IPS-18a (cell line): ENCODE measurements around the gene TECR.
"Not testable (repeated sequence)": the region's sequence is repeated elsewhere in the genome, so short reads cannot be mapped to it uniquely, and the experiment has no call there.

Source experiments
- H3K27ac ChIP-seq: one replicate; pipeline ENCODE4 v1.5.1; 2013; ENCODE audit warnings: low read length
- H3K27me3 ChIP-seq: one replicate; pipeline ENCODE4 v1.6.1; 2013; ENCODE audit warnings: mild to moderate bottlenecking, low read length; ENCODE audit not compliant: control insufficient read depth, insufficient read depth
- H3K36me3 ChIP-seq: one replicate; pipeline ENCODE4 v1.6.1; 2013; ENCODE audit warnings: low read depth, low read length; ENCODE audit not compliant: control insufficient read depth
- H3K4me1 ChIP-seq: one replicate; pipeline ENCODE4 v1.6.1; 2013; ENCODE audit warnings: low read depth, low read length; ENCODE audit not compliant: control insufficient read depth
- H3K4me3 ChIP-seq: one replicate; pipeline ENCODE4 v1.5.1; 2013; ENCODE audit warnings: low read length
- H3K9ac ChIP-seq: one replicate; pipeline ENCODE4 v1.6.1; 2013; ENCODE audit warnings: mild to moderate bottlenecking, low read length, moderate library complexity
- H3K9me3 ChIP-seq: one replicate; pipeline ENCODE4 v1.6.1; 2013; ENCODE audit warnings: low read depth, low read length; ENCODE audit not compliant: control insufficient read depth

TECR gene

GRCh38 chr19:14559916-14560775 is 30.8 kb downstream of the TECR start:
- Histone ChIP-seq H3K36me3 (peaks cover 2% of the 10 kb centered on the region), H3K4me1 (peaks cover 22% of the 10 kb centered on the region), H3K27me3 (no peaks in the 10 kb centered on the region), H3K9me3 (no peaks in the 10 kb centered on the region), H3K9ac (no peak overlapping the region), H3K27ac (no peak overlapping the region), H3K4me3 (no peak overlapping the region)

DNA sequence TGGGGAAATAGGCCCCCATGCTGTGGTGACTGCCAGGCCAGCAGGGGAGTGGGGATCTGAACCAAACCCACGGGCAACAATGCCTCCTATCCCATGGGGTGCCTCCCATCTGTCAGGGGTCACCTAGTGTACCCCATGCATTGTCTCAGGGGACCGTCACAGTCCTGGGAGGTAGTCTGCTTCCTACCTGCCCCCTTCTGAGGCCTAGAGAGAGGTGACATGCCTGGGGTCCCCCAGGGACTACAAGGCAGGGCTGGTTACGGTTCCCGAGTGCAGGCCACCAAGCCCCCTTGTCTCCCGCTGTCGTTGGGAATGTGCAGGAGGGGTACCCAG is 31.3 kb downstream of the TECR start:
- Histone ChIP-seq H3K9me3 (no peaks in the 10 kb centered on the region), H3K27ac (no peak overlapping the region), H3K27me3 (no peaks in the 10 kb centered on the region), H3K4me1 (peaks cover 22% of the 10 kb centered on the region), H3K4me3 (no peak overlapping the region), H3K9ac (no peak overlapping the region), H3K36me3 (peaks cover 5% of the 10 kb centered on the region)

GRCh38 chr19:14561249-14561648 is 31.9 kb downstream of the TECR start:
- Histone ChIP-seq H3K27ac (no peak overlapping the region), H3K36me3 (peaks cover 5% of the 10 kb centered on the region), H3K4me3 (no peak overlapping the region), H3K9me3 (no peaks in the 10 kb centered on the region), H3K4me1 (peaks cover 22% of the 10 kb centered on the region), H3K27me3 (no peaks in the 10 kb centered on the region), H3K9ac (no peak overlapping the region)

DNA sequence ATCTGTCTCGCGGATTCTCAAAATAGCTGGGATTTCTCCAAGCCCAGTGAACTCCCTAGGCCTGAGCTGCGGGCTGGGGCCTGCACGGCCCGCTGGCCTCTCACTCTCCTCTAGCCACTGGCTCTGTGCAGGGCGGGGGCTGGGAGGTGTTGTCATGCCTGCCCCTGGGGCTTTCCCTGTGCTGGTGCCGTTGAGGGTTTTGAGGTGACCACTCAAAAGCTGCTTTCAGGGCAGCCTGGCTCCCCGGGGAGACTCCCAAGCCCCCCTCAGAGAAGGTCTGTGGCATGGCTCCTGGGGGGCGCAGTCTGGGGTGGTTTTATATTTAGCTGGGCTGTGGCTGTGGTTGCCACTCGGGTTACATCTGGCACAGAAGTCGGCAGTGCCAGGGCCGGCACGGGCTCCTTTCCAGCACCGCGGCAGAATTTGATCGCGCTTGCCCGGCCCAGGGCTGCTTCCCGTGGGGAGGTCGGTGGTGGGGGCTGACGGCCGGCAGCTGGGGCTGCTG is 32.5 kb downstream of the TECR start:
- no peak overlapping the region for H3K27ac ChIP-seq
- H3K4me1 ChIP-seq, result peaks cover 22% of the 10 kb centered on the region
- no peaks in the 10 kb centered on the region for H3K9me3 ChIP-seq
- H3K36me3 ChIP-seq, result peaks cover 5% of the 10 kb centered on the region
- H3K27me3 ChIP-seq, result no peaks in the 10 kb centered on the region
- no peak overlapping the region for H3K9ac ChIP-seq
- H3K4me3 ChIP-seq, result no peak overlapping the region

- peaks cover 5% of the 10 kb centered on the region for H3K36me3 ChIP-seq
- no peak overlapping the region for H3K4me3 ChIP-seq
- H3K9me3 ChIP-seq, result no peaks in the 10 kb centered on the region
- no peak overlapping the region for H3K9ac ChIP-seq
- H3K27me3 ChIP-seq, result no peaks in the 10 kb centered on the region
- H3K27ac ChIP-seq, result no peak overlapping the region
- H3K4me1 ChIP-seq, result peaks cover 22% of the 10 kb centered on the region
Observed at GRCh38 chr19:14562660-14563589, 33.5 kb downstream of the TECR start.

DNA sequence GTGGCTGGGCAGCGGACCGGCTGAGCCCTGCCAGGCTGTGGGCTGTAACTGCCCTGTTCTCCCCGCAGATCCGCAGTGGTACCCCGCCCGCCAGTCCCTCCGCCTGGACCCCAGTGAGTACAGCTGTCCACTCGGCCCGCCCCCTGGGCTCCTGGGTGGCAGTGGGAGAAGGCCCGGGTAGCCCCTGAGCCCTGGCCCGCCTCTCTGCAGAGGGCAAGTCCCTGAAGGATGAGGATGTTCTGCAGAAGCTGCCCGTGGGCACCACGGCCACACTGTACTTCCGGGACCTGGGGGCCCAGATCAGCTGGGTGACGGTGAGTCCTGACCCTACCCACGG is 34.2 kb downstream of the TECR start:
- H3K27me3 ChIP-seq, result no peaks in the 10 kb centered on the region
- H3K9ac ChIP-seq, result no peak overlapping the region
- no peak overlapping the region for H3K27ac ChIP-seq
- H3K36me3 ChIP-seq, result peaks cover 5% of the 10 kb centered on the region
- no peaks in the 10 kb centered on the region for H3K9me3 ChIP-seq
- no peak overlapping the region for H3K4me3 ChIP-seq
- peaks cover 22% of the 10 kb centered on the region for H3K4me1 ChIP-seq

DNA sequence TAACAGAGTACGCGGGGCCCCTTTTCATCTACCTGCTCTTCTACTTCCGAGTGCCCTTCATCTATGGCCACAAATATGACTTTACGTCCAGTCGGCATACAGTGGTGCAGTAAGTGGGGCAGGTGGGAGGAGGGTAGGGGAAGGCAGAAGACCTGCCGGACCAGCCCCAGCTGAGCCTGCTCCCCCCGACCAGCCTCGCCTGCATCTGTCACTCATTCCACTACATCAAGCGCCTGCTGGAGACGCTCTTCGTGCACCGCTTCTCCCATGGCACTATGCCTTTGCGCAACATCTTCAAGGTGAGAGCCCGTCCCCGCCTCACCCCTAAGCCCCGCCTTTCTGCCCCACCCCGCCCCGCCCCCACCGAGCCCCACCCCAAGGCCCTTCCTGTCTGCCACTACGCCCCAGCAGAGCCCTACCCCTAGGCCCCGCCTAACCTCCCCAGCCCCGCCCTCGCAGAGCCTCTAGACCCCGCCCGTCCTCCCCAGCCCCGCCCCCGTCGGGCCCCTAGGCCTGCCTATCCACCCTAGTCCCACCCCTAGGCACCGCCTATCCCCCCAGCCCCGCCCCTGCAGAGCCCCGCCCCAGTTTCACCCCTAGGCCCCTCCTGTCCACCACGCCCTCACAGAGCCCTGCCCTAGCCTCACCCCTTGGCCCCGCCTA is 34.7 kb downstream of the TECR start:
- H3K4me1 ChIP-seq, result peaks cover 22% of the 10 kb centered on the region

DNA sequence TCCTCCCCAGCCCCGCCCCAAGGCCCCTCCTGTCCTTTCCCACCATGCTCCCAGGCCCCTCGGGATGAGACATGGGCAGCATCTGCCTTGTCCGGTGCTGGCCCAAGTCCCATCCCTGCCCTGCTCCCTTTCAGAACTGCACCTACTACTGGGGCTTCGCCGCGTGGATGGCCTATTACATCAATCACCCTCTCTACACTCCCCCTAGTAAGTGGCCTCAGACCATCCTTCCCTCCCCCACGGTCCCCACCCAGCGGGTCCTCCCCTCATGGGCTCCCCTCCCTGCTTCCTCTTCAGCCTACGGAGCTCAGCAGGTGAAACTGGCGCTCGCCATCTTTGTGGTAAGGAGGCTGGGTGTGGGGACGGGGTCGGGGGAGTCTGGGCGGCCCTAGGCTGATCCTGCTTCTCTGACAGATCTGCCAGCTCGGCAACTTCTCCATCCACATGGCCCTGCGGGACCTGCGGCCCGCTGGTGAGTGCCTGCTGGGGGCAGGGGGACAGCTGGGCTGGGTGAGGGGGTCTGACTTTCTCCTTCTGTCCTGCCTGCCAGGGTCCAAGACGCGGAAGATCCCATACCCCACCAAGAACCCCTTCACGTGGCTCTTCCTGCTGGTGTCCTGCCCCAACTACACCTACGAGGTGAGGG is 35.4 kb downstream of the TECR start:
- not testable (repeated sequence) for H3K4me3 ChIP-seq, H3K9ac ChIP-seq, H3K9me3 ChIP-seq, H3K27ac ChIP-seq, H3K36me3 ChIP-seq, H3K27me3 ChIP-seq
- H3K4me1 ChIP-seq, result peaks cover 22% of the 10 kb centered on the region

More for the DNA sequence above, 34.7 kb downstream of the TECR start:
- H3K27ac ChIP-seq, result no peak overlapping the region
- no peaks in the 10 kb centered on the region for H3K9me3 ChIP-seq
- H3K4me3 ChIP-seq, result no peak overlapping the region
- H3K9ac ChIP-seq, result no peak overlapping the region
- no peaks in the 10 kb centered on the region for H3K27me3 ChIP-seq
- peaks cover 5% of the 10 kb centered on the region for H3K36me3 ChIP-seq

GRCh38 chr19:14565298-14565679 is 35.9 kb downstream of the TECR start:
- peaks cover 22% of the 10 kb centered on the region for H3K4me1 ChIP-seq
- H3K36me3 ChIP-seq, result peaks cover 5% of the 10 kb centered on the region
- no peaks in the 10 kb centered on the region for H3K9me3 ChIP-seq
- H3K27ac ChIP-seq, result no peak overlapping the region
- no peaks in the 10 kb centered on the region for H3K27me3 ChIP-seq
- H3K9ac ChIP-seq, result no peak overlapping the region
- H3K4me3 ChIP-seq, result no peak overlapping the region

DNA sequence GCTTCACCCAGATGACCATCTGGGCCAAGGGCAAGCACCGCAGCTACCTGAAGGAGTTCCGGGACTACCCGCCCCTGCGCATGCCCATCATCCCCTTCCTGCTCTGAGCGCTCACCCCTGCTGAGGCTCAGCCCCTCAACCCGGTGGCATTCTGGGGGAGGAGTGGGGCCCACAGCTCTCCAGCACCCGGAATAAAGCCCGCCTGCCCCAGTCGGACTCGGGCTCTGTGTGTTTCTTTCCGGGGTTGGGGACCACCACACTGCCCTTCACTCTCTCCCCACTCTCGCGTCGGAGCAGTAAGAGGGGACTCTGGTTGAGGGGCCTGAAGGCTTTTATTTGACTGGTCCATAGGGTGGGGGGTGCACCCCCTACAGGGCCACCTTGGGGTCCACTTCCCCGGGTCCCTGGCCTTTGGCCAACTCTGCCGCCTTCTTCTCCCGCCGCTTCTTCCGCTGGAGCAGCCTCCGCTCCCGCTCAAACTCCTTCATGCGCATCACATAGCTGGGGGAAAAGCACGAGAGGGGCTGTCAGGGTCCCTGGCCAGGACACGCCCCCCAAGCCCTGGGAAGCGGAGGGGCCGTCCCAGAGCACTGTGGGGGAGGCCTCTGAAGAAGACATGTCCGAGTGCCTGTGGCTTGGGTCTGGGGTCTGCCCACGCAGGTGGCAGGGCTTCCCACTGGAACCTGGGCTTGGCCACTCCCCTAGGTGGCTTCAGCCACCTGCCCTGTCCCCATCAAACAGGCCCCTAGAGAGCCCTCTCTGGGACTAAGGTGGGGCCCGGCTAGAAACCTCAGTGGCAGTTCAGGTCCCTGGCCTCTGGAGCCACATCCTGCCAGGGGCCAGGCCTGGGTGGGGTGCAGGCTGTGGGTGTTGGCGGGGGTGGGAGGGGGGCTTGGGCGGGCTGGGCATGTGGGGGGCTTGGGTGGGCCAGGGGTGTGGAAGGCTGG is 36.6 kb downstream of the TECR start:
- H3K4me3 ChIP-seq, result no peak overlapping the region
- no peak overlapping the region for H3K27ac ChIP-seq
- H3K9ac ChIP-seq, result no peak overlapping the region
- no peaks in the 10 kb centered on the region for H3K27me3 ChIP-seq
- peaks cover 5% of the 10 kb centered on the region for H3K36me3 ChIP-seq
- peaks cover 22% of the 10 kb centered on the region for H3K4me1 ChIP-seq
- no peaks in the 10 kb centered on the region for H3K9me3 ChIP-seq
